SK-N-SH treated with all-trans-retinoic acid at 6 μM for 48 hours (cell line): Measurements from ENCODE around the gene WTAP.
A peak's percentile ranks its signal among the peaks of the same experiment; 100 is the strongest.

Source experiments
- ATAC-seq: fragments of 200-7000 bp; cut with Tn5 transposase; 3 replicates; pipeline ENCODE4 v1.9.1; 2020; ENCODE audit warnings: mild to moderate bottlenecking, moderate library complexity
- BACH2 ChIP-seq: fragments of 250-450 bp; sonication (Bioruptor Pico); IDR thresholded peaks from 2 replicates; pipeline ENCODE4 v1.9.0; 2021; ENCODE audit warnings: mild to moderate bottlenecking, borderline replicate concordance
- CREB5 ChIP-seq: fragments of 250-450 bp; sonication (Bioruptor Pico); IDR thresholded peaks from 2 replicates; pipeline ENCODE4 v1.5.1; 2020; ENCODE audit warnings: low read depth, mild to moderate bottlenecking, moderate library complexity
- CSDC2 ChIP-seq: fragments of 250-450 bp; sonication (Bioruptor Pico); IDR thresholded peaks from 2 replicates; pipeline ENCODE4 v1.5.0; 2020; ENCODE audit warnings: mild to moderate bottlenecking, moderate library complexity
- CSRNP3 ChIP-seq: fragments of 250-450 bp; sonication (Bioruptor Pico); IDR thresholded peaks from 2 replicates; pipeline ENCODE4 v1.5.1; 2021; ENCODE audit warnings: mild to moderate bottlenecking, moderate library complexity
- ESRRG ChIP-seq: fragments of 250-450 bp; sonication (Bioruptor Pico); IDR thresholded peaks from 2 replicates; pipeline ENCODE4 v1.6.1; 2021; ENCODE audit warnings: mild to moderate bottlenecking
- GLIS3 ChIP-seq: fragments of 250-450 bp; sonication (Bioruptor Pico); IDR thresholded peaks from 2 replicates; pipeline ENCODE4 v1.5.0; 2020; ENCODE audit warnings: mild to moderate bottlenecking, moderate library complexity
- ISL1 ChIP-seq: fragments of 250-450 bp; sonication (Bioruptor Pico); IDR thresholded peaks from 2 replicates; pipeline ENCODE4 v2.1.2; 2022; ENCODE audit warnings: mild to moderate bottlenecking, moderate library complexity
- OSR1 ChIP-seq: fragments of 250-450 bp; sonication (Bioruptor Pico); IDR thresholded peaks from 2 replicates; pipeline ENCODE4 v1.8.0; 2022; ENCODE audit warnings: moderate library complexity, mild to moderate bottlenecking, inconsistent platforms
- POU6F1 ChIP-seq: fragments of 250-450 bp; sonication (Bioruptor Pico); IDR thresholded peaks from 2 replicates; pipeline ENCODE4 v1.8.0; 2021; ENCODE audit warnings: low read depth, mild to moderate bottlenecking, moderate library complexity, borderline replicate concordance
- RARB ChIP-seq: fragments of 250-450 bp; sonication (Bioruptor Pico); IDR thresholded peaks from 2 replicates; pipeline ENCODE4 v1.8.0; 2021; ENCODE audit warnings: mild to moderate bottlenecking, moderate library complexity
- SNAI2 ChIP-seq: fragments of 250-450 bp; sonication (Bioruptor Pico); IDR thresholded peaks from 2 replicates; pipeline ENCODE4 v1.5.0; 2020; ENCODE audit warnings: mild to moderate bottlenecking, moderate library complexity
- TCF4 ChIP-seq: fragments of 250-450 bp; sonication (Bioruptor Pico); IDR thresholded peaks from 2 replicates; pipeline ENCODE4 v1.8.0; 2021; ENCODE audit warnings: mild to moderate bottlenecking, moderate library complexity, borderline replicate concordance
- TOX ChIP-seq: fragments of 250-450 bp; sonication (Bioruptor Pico); IDR thresholded peaks from 2 replicates; pipeline ENCODE4 v1.8.0; 2021; ENCODE audit warnings: mild to moderate bottlenecking, moderate library complexity, borderline replicate concordance
- TSHZ2 ChIP-seq: fragments of 250-450 bp; sonication (Bioruptor Pico); IDR thresholded peaks from 2 replicates; pipeline ENCODE4 v1.5.0; 2020; ENCODE audit warnings: mild to moderate bottlenecking, moderate library complexity
- ZC3H10 ChIP-seq: fragments of 250-450 bp; sonication (Bioruptor Pico); IDR thresholded peaks from 2 replicates; pipeline ENCODE4 v1.5.1; 2021; ENCODE audit warnings: mild to moderate bottlenecking, moderate library complexity
- ZFP3 ChIP-seq: fragments of 250-450 bp; sonication (Bioruptor Pico); IDR thresholded peaks from 2 replicates; pipeline ENCODE4 v1.5.0; 2020; ENCODE audit warnings: mild to moderate bottlenecking, moderate library complexity
- ZFP30 ChIP-seq: fragments of 450-650 bp; formaldehyde crosslinking; IDR thresholded peaks from 2 replicates; pipeline ENCODE4 v1.5.0; 2022; ENCODE audit warnings: mild to moderate bottlenecking, moderate library complexity
- ZNF565 ChIP-seq: fragments of 450-650 bp; formaldehyde crosslinking; conservative IDR thresholded peaks from 2 replicates; pipeline ENCODE4 v1.5.0; 2020; ENCODE audit warnings: low read depth, mild to moderate bottlenecking, moderate library complexity
- ZNF8 ChIP-seq: fragments of 450-650 bp; formaldehyde crosslinking; IDR thresholded peaks from 2 replicates; pipeline ENCODE4 v1.5.0; 2020; ENCODE audit warnings: mild to moderate bottlenecking, moderate library complexity

Gene WTAP

GRCh38 chr6:159756508-159756907 lies 29.2 kb downstream of the WTAP start (continued):
- TF ChIP-seq CSRNP3 (CRISPR knock-in tag), result no peak
- no peak for TF ChIP-seq ISL1 (CRISPR knock-in tag)
- TF ChIP-seq ESRRG (CRISPR knock-in tag), result no peak
- no peak for TF ChIP-seq RARB (CRISPR knock-in tag)
- no peak for TF ChIP-seq ZC3H10 (CRISPR knock-in tag)

DNA sequence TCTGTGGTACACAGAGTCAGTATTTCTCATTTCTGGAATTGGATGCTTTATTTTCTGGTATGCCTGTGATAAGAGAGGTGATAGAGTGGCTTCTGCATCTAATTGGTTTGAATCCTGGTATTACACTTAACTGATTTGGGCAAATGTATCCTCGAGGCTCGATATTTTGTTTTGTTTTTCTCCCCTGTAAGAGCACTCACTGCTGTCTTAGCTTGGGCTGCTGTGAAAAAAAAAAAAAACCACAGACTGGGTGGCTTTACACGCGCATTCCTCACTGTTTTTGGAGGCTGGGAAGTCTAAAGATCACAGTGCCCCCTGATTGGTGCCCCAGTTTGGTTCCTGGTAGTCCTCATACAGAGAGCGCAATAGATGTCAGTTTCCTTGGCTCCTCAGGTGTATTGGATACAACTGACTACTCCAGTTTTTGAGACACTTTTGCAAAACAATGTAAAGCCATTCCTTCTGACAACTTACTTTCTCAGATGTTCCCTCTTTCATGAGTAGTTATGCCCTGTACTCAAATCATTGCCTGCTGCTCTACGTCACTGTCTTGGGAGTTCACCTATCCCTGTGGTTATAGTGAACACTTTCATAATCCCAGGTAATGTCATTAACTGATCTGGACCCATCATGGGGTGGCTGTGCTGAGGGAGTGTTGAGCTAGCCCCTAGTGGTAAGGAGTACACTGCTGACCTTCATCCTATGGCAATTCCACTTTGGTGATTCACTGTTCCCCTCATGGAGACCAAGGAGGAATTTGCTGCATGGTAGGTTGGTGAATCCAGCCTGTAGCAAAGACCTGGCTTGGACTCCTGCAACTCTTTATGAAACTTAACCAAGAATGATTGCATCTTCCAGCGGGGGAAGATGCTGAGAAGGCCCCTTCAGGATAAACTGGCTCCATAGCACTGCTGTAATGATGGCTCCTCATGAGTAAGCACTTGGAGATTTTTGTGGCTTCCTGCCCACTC lies 31.0 kb downstream of the WTAP start:
- no peak for ATAC-seq
- TF ChIP-seq ESRRG (CRISPR knock-in tag) (no peak), ZNF565 (CRISPR knock-in tag) (no peak), SNAI2 (CRISPR knock-in tag) (no peak), BACH2 (no peak), OSR1 (CRISPR knock-in tag) (no peak), ZFP30 (CRISPR knock-in tag) (no peak), GLIS3 (CRISPR knock-in tag) (no peak), ZNF8 (no peak), ISL1 (CRISPR knock-in tag) (no peak), CREB5 (CRISPR knock-in tag) (no peak), TSHZ2 (CRISPR knock-in tag) (no peak), TCF4 (CRISPR knock-in tag) (no peak), POU6F1 (CRISPR knock-in tag) (no peak), ZFP3 (CRISPR knock-in tag) (no peak), TOX (CRISPR knock-in tag) (no peak)

- no peak for ATAC-seq
- TF ChIP-seq BACH2 (no peak), POU6F1 (CRISPR knock-in tag) (no peak), ISL1 (CRISPR knock-in tag) (no peak), ZNF8 (no peak), ZFP3 (CRISPR knock-in tag) (no peak), ZFP30 (CRISPR knock-in tag) (no peak)
These were observed 32.3 kb downstream of the WTAP start for GRCh38 chr6:159759645-159760044.

- peak; percentile 13 for ATAC-seq
- TF ChIP-seq CREB5 (CRISPR knock-in tag), result no peak
- TF ChIP-seq ZFP30 (CRISPR knock-in tag), result no peak
- no peak for TF ChIP-seq ZNF8
- no peak for TF ChIP-seq TOX (CRISPR knock-in tag)
- no peak for TF ChIP-seq CSDC2 (CRISPR knock-in tag)
- no peak for TF ChIP-seq OSR1 (CRISPR knock-in tag)
These were observed 33.3 kb downstream of the WTAP start for GRCh38 chr6:159760602-159761057.
